Measurements from ENCODE around the gene ARID3B. TPM values are rescaled to one million over a fixed set of nuclear protein-coding genes. Genes with fewer than 3 reads are reported as not detected.

ARID3B gene
- total RNA-seq, 4 donors from 2014 or later, result 3.6 to 6.8 (median 6.7) TPM

DNA sequence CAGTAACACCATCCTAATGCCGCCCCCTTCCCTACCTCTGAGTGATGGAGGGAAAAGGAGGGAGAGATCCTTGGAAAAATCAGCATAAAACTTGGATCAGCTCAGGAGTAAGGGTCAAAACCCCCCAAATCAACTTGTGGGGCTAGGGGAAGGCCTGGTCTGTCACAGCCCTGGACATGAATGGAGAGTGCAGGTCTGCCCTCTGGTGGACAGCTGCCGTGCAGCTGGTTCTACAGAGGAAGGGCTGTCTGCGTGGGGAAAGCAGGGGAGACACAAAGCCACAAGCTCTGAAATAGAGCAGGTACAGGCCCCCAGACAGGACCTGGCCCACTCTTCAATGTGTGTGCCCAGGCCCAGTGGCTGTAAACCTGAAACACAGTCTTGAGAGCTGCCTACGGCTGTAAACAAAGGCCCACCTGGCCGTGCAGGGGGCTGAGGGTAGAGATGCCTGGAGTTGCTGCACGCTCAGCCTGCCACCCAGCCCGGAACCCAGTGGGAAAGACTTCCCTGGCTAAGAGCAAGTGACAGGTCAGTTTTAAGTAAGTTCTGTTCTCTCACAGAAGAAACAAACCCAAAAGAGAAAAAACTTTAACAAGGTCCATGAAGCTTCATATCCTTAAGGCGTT lies 91.0 kb downstream of the ARID3B start:
- WGBS, result 63% methylated on average over 8 of the region's 8 CpGs
- Histone ChIP-seq H3K4me1 (peaks cover 0 to 8% (median 0%) of the 10 kb centered on the region in 4 donors), H3K4me3 (no peak overlapping the region), H3K27me3 (no peaks in the 10 kb centered on the region), H3K36me3 (peaks cover 42 to 100% (median 99%) of the 10 kb centered on the region in 4 donors), H3K9me3 (no peaks in the 10 kb centered on the region), H3K27ac (replicated peaks in 1 of 4) (no peak overlapping the region)
- no peak for TF ChIP-seq POLR2AphosphoS5 (IDR thresholded peaks at IDR 0.05)
- TF ChIP-seq CTCF (IDR thresholded peaks at IDR 0.05), result peak; percentile 60 to 91 (median 72)
- no peak for DNase-seq (ENCODE audit: extremely low spot score)
- intact Hi-C loops (cut with DNase I), result loop anchor here (10.0 kb wide), 2 partner anchors 257 to 323 kb away; partner anchors contain the start of gene RPP25

DNA sequence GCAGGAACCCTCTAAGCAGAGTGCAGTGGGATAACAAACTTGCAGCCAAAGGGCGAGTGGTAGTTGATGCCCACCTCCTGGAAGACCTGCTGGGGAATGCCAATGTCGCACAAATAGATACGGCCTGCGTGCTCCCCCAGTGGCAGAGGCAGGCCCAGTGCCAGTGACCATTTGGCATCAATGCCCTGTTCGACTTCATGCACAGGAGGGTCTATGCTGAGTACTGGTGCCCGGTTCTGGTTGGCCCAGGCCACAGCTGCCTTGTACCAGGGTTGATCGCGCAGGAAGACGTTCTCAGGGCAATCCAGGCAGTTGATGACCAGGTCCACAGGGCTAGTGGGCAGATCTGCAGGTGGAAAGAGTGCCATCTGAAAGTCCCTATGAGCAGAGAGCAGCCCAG lies 91.6 kb downstream of the ARID3B start:
- peaks cover 36 to 100% (median 99%) of the 10 kb centered on the region in 4 donors for H3K36me3 ChIP-seq
- H3K4me1 ChIP-seq, result peaks cover 0 to 8% (median 0%) of the 10 kb centered on the region in 4 donors
- no peaks in the 10 kb centered on the region for H3K27me3 ChIP-seq
- no peak for DNase-seq (ENCODE audit: extremely low spot score)
- no peak overlapping the region for H3K27ac ChIP-seq (replicated peaks in 1 of 4)
- intact Hi-C loops (cut with DNase I), result loop anchor here (10.0 kb wide), 2 partner anchors 258 to 322 kb away; partner anchors contain the start of gene RPP25
- H3K4me3 ChIP-seq, result no peak overlapping the region
- TF ChIP-seq POLR2A (IDR thresholded peaks at IDR 0.05; ENCODE audit: low read depth), result no peak
- TF ChIP-seq EP300 (IDR thresholded peaks at IDR 0.05), result no peak
- TF ChIP-seq CTCF (IDR thresholded peaks at IDR 0.05), result no peak
- TF ChIP-seq POLR2AphosphoS5 (IDR thresholded peaks at IDR 0.05), result no peak
- H3K9me3 ChIP-seq, result no peaks in the 10 kb centered on the region
- WGBS, result 91% methylated on average over 9 of the region's 9 CpGs

DNA sequence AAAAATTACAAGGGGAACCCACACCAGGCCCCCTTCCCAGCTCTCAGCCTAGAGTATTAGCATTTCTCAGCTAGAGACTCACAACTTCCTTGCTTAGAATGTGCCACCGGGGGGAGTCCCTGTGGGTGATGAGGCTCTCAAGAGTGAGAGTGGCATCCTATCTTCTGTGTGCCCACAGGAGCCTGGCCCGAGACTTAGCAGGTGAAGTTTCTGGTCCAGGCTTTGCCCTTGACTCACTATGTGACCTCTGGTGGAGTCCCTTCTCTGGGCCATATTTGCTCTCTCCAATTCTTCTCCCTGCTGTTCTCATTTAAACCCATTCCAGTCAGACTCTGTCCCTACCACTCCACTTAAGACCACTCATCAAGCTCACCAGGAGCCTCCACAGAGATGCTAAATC lies 92.8 kb downstream of the ARID3B start:
- 76% methylated on average over 2 of the region's 2 CpGs for WGBS
- Histone ChIP-seq H3K4me3 (no peak overlapping the region), H3K9me3 (no peaks in the 10 kb centered on the region), H3K36me3 (peaks cover 24 to 100% (median 98%) of the 10 kb centered on the region in 4 donors), H3K27ac (replicated peaks in 1 of 4) (no peak overlapping the region), H3K27me3 (no peaks in the 10 kb centered on the region), H3K4me1 (peaks cover 0 to 8% (median 0%) of the 10 kb centered on the region in 4 donors)
- DNase-seq (ENCODE audit: extremely low spot score), result no peak
- intact Hi-C loops (cut with DNase I), result loop anchor here (10.0 kb wide), 2 partner anchors 259 to 321 kb away; partner anchors contain the start of gene RPP25
- TF ChIP-seq CTCF (IDR thresholded peaks at IDR 0.05) (no peak), POLR2AphosphoS5 (IDR thresholded peaks at IDR 0.05) (no peak), POLR2A (IDR thresholded peaks at IDR 0.05; ENCODE audit: low read depth) (no peak), EP300 (IDR thresholded peaks at IDR 0.05) (no peak)

DNA sequence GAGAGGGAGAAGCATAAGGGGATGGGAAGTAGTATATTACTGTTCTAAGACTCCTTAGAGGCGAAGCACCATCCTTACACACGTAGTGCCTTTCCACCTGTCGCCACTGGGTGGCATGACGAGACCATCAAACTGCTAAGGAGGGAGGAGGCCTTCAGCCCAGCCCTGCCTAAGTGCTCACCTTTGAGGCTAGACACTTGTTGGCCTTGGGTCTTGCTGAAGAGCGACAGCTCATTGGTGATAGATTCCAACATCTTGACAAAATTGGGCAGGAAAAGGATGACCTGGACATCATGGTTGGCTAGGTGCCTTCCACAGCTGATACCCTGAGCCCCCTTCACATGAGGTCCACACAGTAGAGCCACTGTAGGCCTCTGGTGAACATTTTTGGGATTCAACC lies 94.2 kb downstream of the ARID3B start:
- Histone ChIP-seq H3K36me3 (peaks cover 24 to 100% (median 98%) of the 10 kb centered on the region in 4 donors), H3K27me3 (no peaks in the 10 kb centered on the region), H3K4me3 (no peak overlapping the region), H3K4me1 (peaks cover 0 to 8% (median 0%) of the 10 kb centered on the region in 4 donors), H3K9me3 (no peaks in the 10 kb centered on the region), H3K27ac (replicated peaks in 1 of 4) (no peak overlapping the region)
- intact Hi-C loops (cut with DNase I), result loop anchor here (10.0 kb wide), 2 partner anchors 260 to 320 kb away; partner anchors contain the start of gene RPP25
- TF ChIP-seq CTCF (IDR thresholded peaks at IDR 0.05) (peak; percentile 77 to 85 (median 79)), POLR2AphosphoS5 (IDR thresholded peaks at IDR 0.05) (no peak), EP300 (IDR thresholded peaks at IDR 0.05) (no peak), POLR2A (IDR thresholded peaks at IDR 0.05; ENCODE audit: low read depth) (no peak)
- 23% methylated on average over 5 of the region's 5 CpGs for WGBS
- no peak for DNase-seq (ENCODE audit: extremely low spot score)
